K562 (cell line): ENCODE results near the gene PRDM2. TPM values are rescaled to one million over a fixed set of nuclear protein-coding genes. Genes with fewer than 3 reads are reported as not detected.
A peak's percentile ranks its signal among the peaks of the same experiment; 100 is the strongest.

Experiments
- CHD2 ChIP-seq: IDR thresholded peaks from 2 replicates; pipeline ENCODE4 v1.6.1; 2011; ENCODE audit warnings: low read depth, low read length
- HMG20B ChIP-seq: fragments of 250-450 bp; sonication (Bioruptor Pico); IDR thresholded peaks from 2 replicates; pipeline ENCODE4 v1.5.0; 2021; ENCODE audit warnings: mild to moderate bottlenecking
- ILF3 ChIP-seq: fragments of 450-650 bp; IDR thresholded peaks from 2 replicates; pipeline ENCODE4 v1.6.1; 2018; ENCODE audit warnings: antibody characterized with exemption, mild to moderate bottlenecking, moderate library complexity, borderline replicate concordance
- MGA ChIP-seq: fragments of 450-650 bp; IDR thresholded peaks from 2 replicates; pipeline ENCODE4 v1.6.1; 2016; ENCODE audit warnings: mild to moderate bottlenecking, moderate library complexity
- ZNF174 ChIP-seq: fragments of 250-450 bp; sonication (Bioruptor Pico); IDR thresholded peaks from 2 replicates; pipeline ENCODE4 v1.4.0; 2020; ENCODE audit warnings: mild to moderate bottlenecking
- ZNF184 ChIP-seq: sonication (generic); formaldehyde crosslinking; IDR thresholded peaks from 2 replicates; pipeline ENCODE4 v1.5.0; 2020; ENCODE audit warnings: missing genetic modification reagents
- ZNF592 ChIP-seq: fragments of 450-650 bp; IDR thresholded peaks from 2 replicates; pipeline ENCODE4 v1.6.1; 2017; ENCODE audit warnings: antibody characterized with exemption, mild to moderate bottlenecking
- polyA plus RNA-seq, 8 experiments: library from polyadenylated mRNA; depleted of rRNA in 4 of 8; stranded (reverse) in 5 of 8; unstranded in 3 of 8; fragments of >200 nt; fragmentation: Nextera tagmentation in 2 of 8; fragmentation: Illumina TruSeq in 1 of 8; extraction: Ambion mirVana in 2 of 8; extraction: Trizol in 1 of 8; gene quantifications; 2 replicates each; pipeline versions ENCODE4 v1.2.1 to v1.2.3, GENCODE V29; 2011 to 2014; ENCODE audit warnings: inconsistent platforms in 1 of 8, missing spikeins in 1 of 8
- total RNA-seq, 7 experiments: library from RNA; depleted of rRNA in 6 of 7; stranded (reverse); fragments of >200 nt in 6 of 7; fragmentation: Illumina TruSeq in 2 of 7; extraction: Trizol in 2 of 7; gene quantifications; 2 replicates each; pipeline versions ENCODE4 v1.2.1 to v1.2.3, GENCODE V29; 2011 to 2021; ENCODE audit warnings: low replicate concordance in 1 of 7
- TF ChIP-seq, protein P1 (sequence below): fragments of 250-450 bp; sonication (Bioruptor Pico); IDR thresholded peaks from 2 replicates; pipeline ENCODE4 v1.8.0; 2021; ENCODE audit warnings: moderate library complexity, mild to moderate bottlenecking, inconsistent platforms

The PRDM2 gene
- total and polyA plus RNA-seq, 9 of the 15 experiments (the other 6 are each of a cell fraction or from before 2014, with no cell fraction given): 5.4 to 27.6 (median 12.5) TPM

- no peak for TF ChIP-seq ILF3
- TF ChIP-seq ZNF184 (CRISPR knock-in tag): no peak
- no peak for TF ChIP-seq ZNF174
- TF ChIP-seq ZNF592: peak; percentile 61; the same call in 1 of the 2 replicates
- TF ChIP-seq HMG20B (CRISPR knock-in tag): 0 out of 2 replicates have a peak, but pooled peaks have one; percentile 41
- peak; percentile 40; the same call in 1 of the 2 replicates for TF ChIP-seq CHD2
- peak; percentile 85 for TF ChIP-seq MGA
- TF ChIP-seq, protein P1, sequence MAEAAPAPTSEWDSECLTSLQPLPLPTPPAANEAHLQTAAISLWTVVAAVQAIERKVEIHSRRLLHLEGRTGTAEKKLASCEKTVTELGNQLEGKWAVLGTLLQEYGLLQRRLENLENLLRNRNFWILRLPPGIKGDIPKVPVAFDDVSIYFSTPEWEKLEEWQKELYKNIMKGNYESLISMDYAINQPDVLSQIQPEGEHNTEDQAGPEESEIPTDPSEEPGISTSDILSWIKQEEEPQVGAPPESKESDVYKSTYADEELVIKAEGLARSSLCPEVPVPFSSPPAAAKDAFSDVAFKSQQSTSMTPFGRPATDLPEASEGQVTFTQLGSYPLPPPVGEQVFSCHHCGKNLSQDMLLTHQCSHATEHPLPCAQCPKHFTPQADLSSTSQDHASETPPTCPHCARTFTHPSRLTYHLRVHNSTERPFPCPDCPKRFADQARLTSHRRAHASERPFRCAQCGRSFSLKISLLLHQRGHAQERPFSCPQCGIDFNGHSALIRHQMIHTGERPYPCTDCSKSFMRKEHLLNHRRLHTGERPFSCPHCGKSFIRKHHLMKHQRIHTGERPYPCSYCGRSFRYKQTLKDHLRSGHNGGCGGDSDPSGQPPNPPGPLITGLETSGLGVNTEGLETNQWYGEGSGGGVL (CRISPR knock-in tag): no peak
These were observed 48.9 kb downstream of the PRDM2 start (continued) for GRCh38 chr1:13748610-13749505.
